Measurements from ENCODE around the gene NPHP4.

NPHP4 gene

GRCh38 chr1:5888606-5889211, 103.5 kb downstream of the NPHP4 start:
- no peak for DNase-seq

GRCh38 chr1:5887971-5888361, 104.3 kb downstream of the NPHP4 start:
- no peak for DNase-seq

GRCh38 chr1:5887349-5887970, 104.8 kb downstream of the NPHP4 start:
- no peak for DNase-seq

GRCh38 chr1:5886541-5887348, 105.5 kb downstream of the NPHP4 start:
- no peak for DNase-seq

- DNase-seq, result no peak
These were observed 106.1 kb downstream of the NPHP4 start for GRCh38 chr1:5886140-5886483.

- DNase-seq, result no peak
These were observed 106.6 kb downstream of the NPHP4 start for GRCh38 chr1:5885471-5886139.

- no peak for DNase-seq
These were observed 108.1 kb downstream of the NPHP4 start for GRCh38 chr1:5884110-5884509.

GRCh38 chr1:5883129-5884048, 108.8 kb downstream of the NPHP4 start:
- DNase-seq, result no peak

- no peak for DNase-seq
These were observed 109.7 kb downstream of the NPHP4 start for GRCh38 chr1:5882367-5883128.

- DNase-seq, result no peak
These were observed 110.6 kb downstream of the NPHP4 start for GRCh38 chr1:5881526-5882222.

- no peak for DNase-seq
These were observed 111.4 kb downstream of the NPHP4 start for GRCh38 chr1:5880630-5881405.

- DNase-seq, result no peak
These were observed 112.8 kb downstream of the NPHP4 start for GRCh38 chr1:5879421-5879820.

GRCh38 chr1:5878971-5879370, 113.3 kb downstream of the NPHP4 start:
- DNase-seq, result no peak

- no peak for DNase-seq
These were observed 114.3 kb downstream of the NPHP4 start for GRCh38 chr1:5877683-5878530.

GRCh38 chr1:5877001-5877400, 115.2 kb downstream of the NPHP4 start:
- DNase-seq, result no peak

- DNase-seq, result no peak
These were observed 116.1 kb downstream of the NPHP4 start for GRCh38 chr1:5876094-5876650.

- no peak for DNase-seq
These were observed 116.8 kb downstream of the NPHP4 start for GRCh38 chr1:5875345-5875910.

GRCh38 chr1:5874416-5875110, 117.7 kb downstream of the NPHP4 start:
- no peak for DNase-seq
